H54 (cell line): Measurements from ENCODE around the gene SDHAF2.
"Not testable (repeated sequence)": the region's sequence is repeated elsewhere in the genome, so short reads cannot be mapped to it uniquely, and the experiment has no call there.

Experiments
- DNase-seq: peaks from one replicate; pipeline ENCODE4 v3.0.0; 2011; ENCODE audit warnings: low spot score, mixed read lengths; ENCODE audit not compliant: insufficient read length
- FAIRE-seq: peaks from 3 replicates; lab custom pipeline; 2011; peaks lifted over from hg19 to GRCh38; lab: Jason Lieb, UNC
- POLR2A ChIP-seq: IDR thresholded peaks from 2 replicates; pipeline ENCODE4 v1.6.1; 2011; ENCODE audit warnings: low read depth, mild to moderate bottlenecking, low read length

SDHAF2 gene

GRCh38 chr11:61475433-61475832, 45.5 kb downstream of the SDHAF2 start:
- FAIRE-seq (no peak), DNase-seq (no peak)
- TF ChIP-seq POLR2A: no peak

- TF ChIP-seq POLR2A: no peak
Observed at GRCh38 chr11:61476371-61476770, 46.4 kb downstream of the SDHAF2 start.

GRCh38 chr11:61477126-61477525, 47.2 kb downstream of the SDHAF2 start:
- TF ChIP-seq POLR2A: no peak
- FAIRE-seq (no peak), DNase-seq (no peak)

More at GRCh38 chr11:61476371-61476770, 46.4 kb downstream of the SDHAF2 start:
- FAIRE-seq (no peak), DNase-seq (no peak)

GRCh38 chr11:61477727-61478148, 47.8 kb downstream of the SDHAF2 start:
- FAIRE-seq (no peak), DNase-seq (peak; percentile 50)

GRCh38 chr11:61479360-61480058, 49.6 kb downstream of the SDHAF2 start:
- not testable (repeated sequence) for DNase-seq, FAIRE-seq

More at GRCh38 chr11:61477727-61478148, 47.8 kb downstream of the SDHAF2 start:
- TF ChIP-seq POLR2A: no peak

GRCh38 chr11:61480261-61480993, 50.5 kb downstream of the SDHAF2 start:
- no peak for TF ChIP-seq POLR2A

GRCh38 chr11:61480994-61481335, 51.0 kb downstream of the SDHAF2 start:
- DNase-seq: no peak
- no peak for TF ChIP-seq POLR2A
- FAIRE-seq: no peak

More at GRCh38 chr11:61480261-61480993, 50.5 kb downstream of the SDHAF2 start:
- FAIRE-seq (no peak), DNase-seq (no peak)

GRCh38 chr11:61481806-61482205, 51.9 kb downstream of the SDHAF2 start:
- TF ChIP-seq POLR2A: no peak
- no peak for DNase-seq
- no peak for FAIRE-seq

GRCh38 chr11:61482513-61482912, 52.6 kb downstream of the SDHAF2 start:
- no peak for FAIRE-seq
- TF ChIP-seq POLR2A: no peak
- no peak for DNase-seq

GRCh38 chr11:61484541-61484940, 54.6 kb downstream of the SDHAF2 start:
- no peak for DNase-seq
- FAIRE-seq: no peak
- TF ChIP-seq POLR2A: no peak

GRCh38 chr11:61485080-61485479, 55.2 kb downstream of the SDHAF2 start:
- TF ChIP-seq POLR2A: no peak
- FAIRE-seq (no peak), DNase-seq (no peak)

GRCh38 chr11:61486011-61486620, 56.2 kb downstream of the SDHAF2 start:
- no peak for TF ChIP-seq POLR2A
- FAIRE-seq (no peak), DNase-seq (no peak)

GRCh38 chr11:61486779-61487178, 56.9 kb downstream of the SDHAF2 start:
- FAIRE-seq: no peak
- no peak for TF ChIP-seq POLR2A
- peak; percentile 70 for DNase-seq

- no peak for DNase-seq
- no peak for FAIRE-seq
- no peak for TF ChIP-seq POLR2A
Observed at GRCh38 chr11:61487342-61488025, 57.6 kb downstream of the SDHAF2 start.
